ENCODE data around the gene ETS1.

ETS1 gene

DNA sequence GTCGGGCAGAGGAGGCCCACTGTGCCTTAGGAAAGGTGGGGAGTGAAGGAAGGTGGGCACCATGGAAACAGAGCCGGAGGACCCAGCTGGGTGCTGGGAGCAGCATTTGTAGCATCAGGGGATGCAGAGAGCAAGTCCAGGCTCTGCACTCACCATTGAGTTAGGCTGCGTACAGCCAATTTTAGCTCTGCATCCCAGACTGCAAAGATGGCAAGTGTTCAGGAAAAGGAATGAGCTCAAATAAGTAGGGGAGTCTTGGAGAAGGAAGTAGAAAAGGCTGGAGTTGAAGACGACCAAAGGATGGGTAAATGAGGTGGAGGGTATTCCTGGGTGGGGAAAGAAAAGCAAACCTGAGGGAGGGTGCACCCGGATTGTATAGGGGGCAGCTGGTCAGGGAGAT lies 31.6 kb upstream of the ETS1 start:
- DNase-seq (ENCODE audit: low read depth in 2 of 2) = no peak

DNA sequence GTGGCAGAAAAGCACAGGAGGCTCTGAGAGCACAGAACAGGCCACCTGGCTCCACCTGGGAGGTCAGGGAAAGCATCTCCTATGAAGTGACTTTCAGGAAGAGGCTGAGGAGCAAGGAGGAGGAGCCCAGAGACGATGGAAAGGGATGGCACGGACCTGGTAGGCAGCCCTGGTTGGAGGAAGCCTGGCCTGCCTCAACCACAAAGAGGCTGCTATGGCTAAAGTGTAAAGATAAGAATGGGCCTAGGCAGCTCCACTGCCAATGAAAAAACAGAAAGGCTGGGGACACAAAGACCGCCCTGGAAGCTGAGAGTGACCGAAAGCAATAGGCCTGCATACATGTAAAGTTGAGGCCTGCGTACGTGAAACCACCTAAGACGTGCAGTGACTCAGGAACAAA lies 31.2 kb upstream of the ETS1 start:
- DNase-seq (ENCODE audit: low read depth in 2 of 2) = no peak

DNA sequence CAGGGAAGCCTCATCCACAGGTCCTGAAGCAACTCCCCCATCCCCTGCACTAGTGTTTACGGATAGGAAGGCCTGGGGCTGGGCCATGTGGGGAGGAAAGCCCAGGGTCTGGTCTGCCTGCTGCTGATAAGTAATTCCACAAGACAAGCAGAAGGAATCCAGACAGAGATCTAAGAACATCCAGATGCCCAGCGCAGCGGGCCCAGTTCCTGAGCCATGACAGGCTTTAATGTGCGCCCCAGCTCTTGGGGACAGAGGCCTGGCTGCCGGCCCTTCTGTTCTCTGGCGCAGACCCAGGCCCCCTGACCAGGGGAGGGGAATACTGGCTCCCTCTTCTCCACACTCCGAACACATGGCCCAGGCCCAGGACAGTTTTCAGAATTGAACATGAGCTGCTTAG lies 28.8 kb upstream of the ETS1 start:
- no peak for DNase-seq (ENCODE audit: low read depth in 2 of 2)

DNA sequence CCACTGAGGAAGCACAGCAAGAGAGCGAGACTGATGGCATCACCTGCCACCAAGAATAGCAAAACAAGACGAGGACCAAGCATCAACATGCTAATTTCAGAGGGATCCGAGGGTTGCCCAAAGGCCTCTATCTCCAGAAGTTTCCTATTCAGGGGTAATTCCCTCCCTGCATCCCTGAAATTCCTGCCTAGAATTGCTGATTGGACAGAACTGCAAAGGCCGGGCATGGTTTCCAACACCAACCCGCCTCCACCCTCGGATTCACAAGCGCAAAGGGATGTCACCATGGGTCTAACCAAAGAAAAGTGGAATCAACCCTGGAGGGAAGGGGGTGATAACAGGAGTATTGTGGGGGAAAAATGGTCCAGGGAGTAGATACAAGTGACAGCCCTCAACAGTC lies 28.3 kb upstream of the ETS1 start:
- no peak for DNase-seq (ENCODE audit: low read depth in 2 of 2)

DNA sequence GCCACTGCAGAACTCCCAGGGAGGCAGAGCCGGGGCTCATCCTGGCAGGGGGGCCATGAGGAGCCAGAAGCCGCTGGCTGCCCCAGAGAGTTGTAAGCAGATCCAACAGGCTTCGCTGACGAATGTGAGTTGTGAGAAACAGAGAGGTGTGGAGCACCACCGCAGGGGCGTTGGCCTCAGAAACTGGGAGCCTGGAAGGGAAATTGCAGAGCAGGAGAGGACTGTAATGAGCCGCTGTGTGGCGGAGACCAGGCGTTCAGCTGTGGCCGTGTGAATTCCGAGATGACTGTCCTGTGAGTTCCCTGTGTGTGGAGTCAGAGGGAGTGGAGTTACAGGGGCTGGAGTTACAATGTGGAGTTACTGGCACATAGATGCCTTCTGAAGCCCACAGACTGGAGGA lies 27.7 kb upstream of the ETS1 start:
- DNase-seq (ENCODE audit: low read depth in 2 of 2) = no peak

DNA sequence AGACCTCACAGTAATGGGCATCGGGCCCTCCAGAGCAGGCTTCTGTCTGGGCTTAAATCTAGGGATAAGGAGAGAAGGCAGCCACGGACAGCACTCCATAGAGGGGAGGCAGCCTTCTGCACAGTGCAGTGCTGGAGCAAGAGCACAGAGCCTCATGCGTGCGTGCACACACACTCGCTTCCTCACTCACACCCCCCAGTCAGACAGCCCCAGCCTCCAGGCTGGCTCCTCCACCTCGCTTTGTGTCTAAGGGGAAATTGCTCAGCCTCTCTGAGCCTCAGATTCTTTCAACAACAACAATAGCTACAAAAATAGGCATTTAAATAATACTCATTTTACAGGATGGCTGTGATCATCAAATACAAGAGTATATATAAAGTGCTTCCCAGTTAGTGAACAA lies 26.7 kb upstream of the ETS1 start:
- DNase-seq (ENCODE audit: low read depth in 2 of 2) = no peak

DNA sequence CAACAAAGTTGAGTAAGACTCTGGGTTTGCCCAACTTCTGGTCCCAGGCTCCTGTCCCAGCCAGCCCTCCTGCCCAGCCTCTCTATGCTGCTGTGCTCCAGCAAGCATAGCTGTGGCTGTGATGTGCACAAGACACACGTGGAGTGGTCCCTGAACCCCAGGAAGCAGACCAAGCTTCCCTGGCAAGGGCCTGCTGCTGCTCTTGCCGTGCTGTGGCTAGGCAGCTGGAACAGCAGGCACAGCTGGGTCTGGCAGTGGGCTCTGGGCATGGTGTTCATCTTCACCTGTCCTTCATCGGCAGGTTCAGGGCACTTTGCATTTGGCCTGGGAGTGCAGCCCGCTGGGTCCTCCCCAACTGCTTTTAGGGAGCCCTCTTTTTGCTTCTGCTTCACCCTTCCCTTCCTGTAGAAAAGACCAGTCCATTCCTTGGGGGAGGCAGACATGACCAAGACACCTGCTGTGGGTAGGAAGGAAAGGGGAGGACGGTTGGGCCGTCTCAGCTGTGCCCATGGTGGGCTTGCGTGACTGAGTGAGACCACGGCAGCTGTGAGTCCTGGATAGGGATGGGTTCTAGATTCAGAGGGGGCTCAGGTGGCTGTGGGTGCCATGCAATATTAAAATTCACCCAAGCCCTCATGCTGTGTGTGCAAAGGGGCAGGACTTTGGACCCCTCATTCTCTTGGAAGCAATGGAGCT lies 26.1 kb upstream of the ETS1 start:
- DNase-seq (ENCODE audit: low read depth in 2 of 2) = no peak

DNA sequence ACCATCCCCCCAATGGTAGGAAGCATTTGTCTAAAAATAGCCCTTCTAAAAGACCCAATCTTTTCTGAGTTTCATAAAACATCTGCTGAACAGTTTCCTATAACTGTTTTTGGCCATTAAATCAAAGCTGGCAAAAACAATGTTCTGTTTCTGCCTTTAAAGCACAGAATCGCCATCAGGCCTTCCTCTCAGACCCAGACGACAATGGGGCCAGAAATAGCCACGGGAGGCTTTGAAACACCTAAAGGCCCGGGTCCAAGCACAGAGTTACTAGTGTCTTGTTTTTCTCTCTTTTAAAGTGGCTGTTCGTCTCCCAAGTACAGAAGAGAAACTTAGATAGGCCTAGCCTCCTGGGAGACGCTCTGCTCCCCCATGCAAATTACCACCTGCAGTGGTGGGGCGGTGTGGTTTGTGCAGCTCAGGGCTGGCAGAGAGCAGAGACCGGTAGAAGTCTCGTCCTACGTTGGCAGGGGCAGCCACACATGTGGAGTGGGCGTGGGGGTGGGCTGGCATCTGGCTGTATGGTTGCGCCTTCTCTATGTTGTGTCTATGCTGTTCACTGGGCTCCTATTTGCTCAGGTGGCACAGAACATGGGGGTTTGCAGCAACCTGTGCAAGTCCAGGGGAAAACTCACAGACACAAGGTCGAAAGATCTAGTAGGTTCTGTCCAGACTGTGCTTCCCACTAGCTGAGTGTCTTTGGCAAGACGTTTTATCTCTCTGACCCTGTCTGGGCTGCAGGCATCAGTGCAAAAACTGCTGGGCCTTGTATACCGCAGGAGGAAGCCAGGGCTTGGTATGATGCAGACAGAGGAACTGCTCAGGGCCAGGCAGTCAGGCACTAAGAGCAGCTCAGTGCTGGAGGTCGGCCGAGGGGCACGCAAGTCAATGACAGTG lies 23.6 kb upstream of the ETS1 start:
- peak in 1 of 2 donors; percentile 27 for DNase-seq (ENCODE audit: low read depth in 2 of 2)

DNA sequence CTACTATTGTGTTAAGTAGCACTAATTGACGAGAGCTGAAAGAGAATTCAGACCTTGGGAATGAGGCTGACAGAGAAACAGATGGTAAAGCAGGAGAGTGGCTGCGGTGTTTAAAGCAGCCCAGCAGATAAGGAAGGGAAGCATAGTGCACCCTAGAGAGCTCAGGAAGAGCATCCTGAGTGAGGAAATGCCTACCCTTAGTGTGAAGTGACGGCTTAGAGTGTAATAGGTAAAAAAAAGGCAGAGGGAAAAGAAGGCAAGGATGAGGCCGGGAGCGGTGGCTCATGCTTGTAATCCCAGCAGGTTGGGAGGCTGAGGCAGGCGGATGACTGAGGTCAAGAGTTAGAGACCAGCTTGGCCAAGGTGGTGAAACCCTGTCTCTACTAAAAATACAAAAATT lies 22.4 kb upstream of the ETS1 start:
- DNase-seq (ENCODE audit: low read depth in 2 of 2) = no peak

DNA sequence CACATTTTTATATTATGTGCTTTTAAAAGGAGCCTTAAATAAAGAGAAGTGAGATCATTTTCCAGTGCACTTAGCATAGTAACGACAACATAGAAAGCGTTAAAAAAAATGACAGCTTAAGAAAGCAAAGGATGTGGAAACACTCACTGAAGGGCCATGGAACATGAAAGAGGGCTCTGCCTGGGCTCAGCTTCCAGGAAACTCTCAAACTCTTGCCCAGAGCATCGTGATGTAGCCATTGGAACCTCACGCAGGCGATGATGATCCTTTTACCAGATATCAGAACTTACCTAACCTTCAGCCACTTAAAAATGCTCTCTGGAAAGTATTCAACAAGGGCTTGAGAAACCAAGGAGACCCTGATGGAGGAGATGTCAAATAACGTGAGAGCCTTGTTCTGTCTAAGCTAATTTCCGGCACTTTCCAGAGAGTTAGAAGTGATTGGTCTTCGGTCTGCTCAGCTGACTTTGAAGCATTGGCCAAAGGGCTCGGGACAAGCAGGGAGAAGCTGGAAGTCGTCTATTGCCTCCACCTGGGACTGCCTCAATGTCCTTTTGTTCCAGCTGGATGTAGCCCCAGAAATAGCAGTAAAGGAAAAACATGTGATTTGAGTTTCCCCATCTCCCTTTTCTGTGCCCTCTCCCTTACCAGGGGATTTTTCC lies 21.5 kb upstream of the ETS1 start:
- DNase-seq (ENCODE audit: low read depth in 2 of 2) = no peak

DNA sequence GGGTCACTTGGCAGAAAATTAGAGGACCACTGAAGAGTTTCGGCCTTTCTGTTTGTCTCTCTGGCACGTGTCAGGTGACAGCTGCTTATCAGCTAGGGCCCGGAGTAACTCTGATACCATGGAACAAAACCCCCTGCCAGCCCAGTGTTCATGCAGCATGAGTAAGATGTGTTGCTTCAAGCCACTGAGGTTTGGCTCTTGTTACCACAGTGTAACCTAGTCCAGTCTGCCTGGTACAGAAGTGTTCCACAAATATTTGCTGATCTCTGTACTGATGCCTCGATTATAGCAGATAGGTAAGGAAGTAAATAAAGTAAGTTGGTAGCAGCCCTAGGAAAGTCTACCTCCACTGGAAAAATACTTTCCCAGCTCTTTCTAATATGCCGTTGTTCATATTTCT lies 20.5 kb upstream of the ETS1 start:
- no peak for DNase-seq (ENCODE audit: low read depth in 2 of 2)

DNA sequence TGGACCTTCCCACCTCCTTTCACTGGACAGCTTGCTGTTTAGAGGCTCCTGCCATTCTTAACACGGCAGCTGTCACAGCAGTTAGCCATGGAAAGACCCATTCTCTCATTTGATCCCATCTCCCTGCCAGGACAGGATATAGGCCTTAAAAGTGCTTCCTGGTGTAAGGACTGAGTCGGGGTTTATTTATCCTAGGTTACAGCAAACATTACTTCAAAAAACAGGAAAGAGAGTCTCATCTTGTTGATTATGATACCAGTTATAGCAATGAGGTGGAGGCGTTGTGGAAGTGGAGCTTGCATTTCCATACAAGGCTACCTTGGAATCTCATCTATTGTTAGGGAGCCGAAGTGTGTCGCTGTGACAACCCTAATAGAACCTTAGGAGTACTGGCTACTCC lies 17.4 kb upstream of the ETS1 start:
- DNase-seq (ENCODE audit: low read depth in 2 of 2) = no peak

DNA sequence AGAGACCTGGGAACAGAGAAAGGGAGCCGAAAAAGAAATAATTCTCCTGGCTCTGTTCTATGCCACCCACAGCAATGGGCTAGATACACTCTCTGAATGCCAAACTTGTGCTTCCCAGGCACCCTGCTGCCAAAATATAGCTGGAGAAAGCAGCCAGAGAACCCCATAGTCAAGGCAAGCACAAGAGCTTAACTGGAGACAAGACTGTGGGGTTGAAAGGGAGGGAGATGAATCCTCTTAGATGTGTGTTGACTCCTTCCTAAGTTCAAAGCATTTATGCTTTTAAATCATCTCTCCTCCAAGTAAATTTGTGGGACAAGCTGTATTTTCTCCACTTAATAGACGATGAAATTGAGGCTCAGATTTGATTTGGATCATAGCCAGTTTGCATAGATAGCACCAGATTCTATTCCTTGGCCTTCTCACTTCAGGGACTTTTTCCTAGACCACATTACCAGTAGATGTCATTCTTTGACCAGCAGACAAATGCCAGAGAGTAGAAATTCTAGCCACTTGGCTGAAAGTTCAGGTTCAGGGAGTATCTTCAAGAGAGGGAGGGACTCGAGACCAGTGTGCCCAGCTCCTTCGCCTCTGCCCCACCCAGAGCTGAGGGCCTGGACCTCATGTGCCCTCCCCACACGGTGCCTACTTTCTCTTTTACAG lies 16.5 kb upstream of the ETS1 start:
- no peak for DNase-seq (ENCODE audit: low read depth in 2 of 2)

DNA sequence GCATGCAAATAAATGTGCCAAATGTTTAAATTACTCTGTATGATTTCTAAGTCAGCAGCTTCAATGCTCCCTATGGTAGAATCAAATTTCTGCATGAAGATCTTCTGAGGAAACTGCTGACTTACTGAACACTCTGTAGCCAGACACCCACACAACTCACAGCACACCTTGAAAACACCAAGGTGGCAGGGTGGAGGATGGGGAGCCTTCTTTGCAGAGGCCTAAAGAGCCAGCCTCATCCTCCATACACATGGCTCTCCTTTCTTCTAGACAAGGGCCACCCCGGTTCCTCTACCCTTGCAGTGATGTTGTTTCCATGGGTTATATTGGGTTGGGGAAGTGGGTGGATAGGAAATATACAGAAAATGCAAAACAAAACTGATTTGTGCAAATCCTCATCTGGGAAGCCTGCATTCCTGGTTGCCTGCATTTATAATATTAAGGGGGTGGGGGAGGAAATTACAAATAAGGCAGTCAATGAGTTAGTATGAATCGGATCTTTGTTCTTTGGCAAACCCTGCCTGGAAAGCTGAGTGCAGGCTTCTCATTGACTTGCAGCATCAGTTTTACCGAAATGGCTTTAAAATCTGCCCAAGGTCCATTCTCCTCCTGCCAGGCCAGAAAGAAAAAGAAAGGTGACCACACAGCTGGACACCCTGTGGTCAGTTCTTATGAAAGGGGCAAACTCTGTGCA lies 15.8 kb upstream of the ETS1 start:
- no peak for DNase-seq (ENCODE audit: low read depth in 2 of 2)

DNA sequence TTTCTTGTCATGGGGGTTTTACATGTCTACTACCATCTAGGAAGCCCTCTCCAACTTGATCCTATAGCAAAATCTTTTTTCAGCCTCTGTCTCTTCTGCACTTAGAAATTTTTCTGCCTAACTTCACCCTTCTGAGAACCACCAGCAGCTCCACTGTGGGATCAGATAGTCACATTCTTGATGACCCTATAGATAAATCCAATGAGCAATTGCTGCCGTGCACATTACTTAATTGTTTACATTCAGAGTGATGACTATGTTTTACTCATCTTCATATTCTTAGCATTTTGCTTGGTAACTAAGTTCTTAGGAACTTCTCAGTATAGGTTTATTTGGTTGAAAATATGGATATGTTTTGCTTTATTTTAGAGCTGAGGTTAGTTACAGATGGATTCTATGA lies 12.4 kb upstream of the ETS1 start:
- DNase-seq (ENCODE audit: low read depth in 2 of 2) = no peak

DNA sequence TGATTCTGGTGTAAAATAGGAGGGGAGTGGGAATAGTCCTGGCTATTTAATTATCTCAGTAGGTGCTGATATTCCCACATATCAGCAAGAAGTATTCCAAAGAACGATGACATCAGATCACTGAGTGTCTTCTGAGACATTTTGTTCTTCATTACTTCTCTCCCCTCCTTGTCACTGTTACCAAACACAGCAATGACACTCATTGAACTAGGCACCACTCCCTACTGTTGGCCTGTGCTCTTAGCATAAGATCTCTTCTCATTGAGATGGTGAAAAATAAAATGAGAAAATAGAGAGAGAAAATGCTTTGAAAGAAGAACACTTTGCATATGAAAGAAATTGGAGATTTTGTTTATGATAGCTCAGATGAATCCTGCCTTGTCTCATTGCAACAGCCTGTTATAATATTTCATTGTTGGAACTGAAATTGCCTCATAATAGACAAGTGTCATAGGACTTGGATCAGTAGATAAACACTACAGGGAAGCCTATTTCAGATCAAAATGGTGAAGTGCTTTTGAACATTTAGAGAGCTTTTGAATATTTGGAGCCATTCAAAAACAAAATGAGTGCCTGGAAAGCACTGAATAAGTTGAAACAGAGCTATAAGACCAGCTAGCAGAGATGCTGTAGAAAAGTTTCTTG lies 11.3 kb upstream of the ETS1 start:
- no peak for DNase-seq (ENCODE audit: low read depth in 2 of 2)

DNA sequence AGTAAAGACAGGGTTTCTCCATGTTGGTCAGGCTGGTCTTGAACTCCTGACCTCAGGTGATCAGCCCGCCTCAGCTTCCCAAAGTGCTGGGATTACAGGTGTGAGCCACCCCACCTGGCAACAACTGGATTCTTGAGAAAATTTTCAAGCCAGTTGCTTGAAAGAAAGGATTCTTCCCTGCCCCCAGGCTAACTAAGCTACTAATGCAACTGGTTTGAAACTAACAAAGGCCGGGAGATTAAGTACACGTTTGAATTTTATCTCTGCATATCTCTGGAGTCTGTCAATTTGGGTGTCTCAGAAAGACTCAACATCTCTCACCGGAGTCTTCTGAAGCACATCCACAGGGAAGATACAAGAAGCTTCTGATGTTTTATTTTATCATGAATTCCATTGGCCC lies 10.7 kb upstream of the ETS1 start:
- no peak for DNase-seq (ENCODE audit: low read depth in 2 of 2)

DNA sequence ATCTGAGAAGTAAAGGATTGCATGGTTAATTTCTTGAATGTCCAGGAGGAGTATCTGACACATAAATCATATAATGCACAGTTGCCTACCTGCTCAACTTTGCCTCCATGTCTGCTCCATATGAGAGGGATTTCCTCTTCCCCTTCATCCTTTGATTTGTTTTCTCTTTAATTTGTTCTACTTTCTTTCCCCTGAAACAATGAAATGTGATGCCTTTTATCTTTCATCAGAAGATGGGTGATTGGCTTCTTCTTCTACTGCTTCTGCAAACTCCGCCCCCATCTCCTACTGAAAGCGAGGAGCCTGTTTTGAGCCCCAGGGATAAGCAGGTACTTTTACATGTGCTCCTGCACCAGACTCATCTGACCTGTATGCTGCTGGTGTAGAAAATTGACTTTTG lies 9.9 kb upstream of the ETS1 start:
- no peak for DNase-seq (ENCODE audit: low read depth in 2 of 2)

DNA sequence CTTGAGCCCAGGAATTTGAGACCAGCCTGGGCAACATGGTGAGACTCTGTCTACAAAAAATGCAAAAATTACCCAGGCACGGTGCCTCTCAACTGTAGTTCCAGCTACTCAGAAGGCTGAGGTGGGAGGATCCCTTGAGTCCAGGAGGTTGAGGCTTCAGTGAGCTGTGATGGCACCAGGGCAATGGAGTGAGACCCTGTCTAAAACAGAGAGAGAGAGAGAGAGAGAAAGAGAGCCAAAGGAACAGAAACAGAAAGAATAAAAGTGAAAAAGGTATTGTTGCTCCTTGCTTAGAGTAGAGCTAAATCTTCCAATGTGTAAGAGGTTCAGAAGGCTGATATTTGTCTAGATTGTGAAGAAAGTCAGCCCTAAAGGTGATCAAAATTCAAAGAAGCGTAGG lies 8.9 kb upstream of the ETS1 start:
- DNase-seq (ENCODE audit: low read depth in 2 of 2) = no peak

DNA sequence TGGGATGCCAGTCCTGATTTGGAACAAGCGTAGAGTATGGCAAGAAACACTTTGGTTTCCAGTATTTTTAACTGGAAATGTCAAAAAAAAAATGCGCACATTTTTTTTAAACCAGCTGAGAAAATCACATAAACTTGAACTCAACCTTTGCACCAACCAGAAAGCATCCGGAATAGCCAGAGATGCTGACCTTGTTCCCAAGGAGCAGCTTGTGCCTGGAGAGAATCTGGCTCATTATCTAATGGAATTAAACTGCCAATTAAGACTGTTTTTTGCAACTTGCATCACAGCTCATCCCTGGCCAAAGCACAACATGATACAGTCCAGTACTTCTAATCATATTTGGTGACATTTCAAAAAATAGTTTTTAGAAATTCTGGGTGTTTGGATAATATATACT lies 8.4 kb upstream of the ETS1 start:
- DNase-seq (ENCODE audit: low read depth in 2 of 2) = no peak

DNA sequence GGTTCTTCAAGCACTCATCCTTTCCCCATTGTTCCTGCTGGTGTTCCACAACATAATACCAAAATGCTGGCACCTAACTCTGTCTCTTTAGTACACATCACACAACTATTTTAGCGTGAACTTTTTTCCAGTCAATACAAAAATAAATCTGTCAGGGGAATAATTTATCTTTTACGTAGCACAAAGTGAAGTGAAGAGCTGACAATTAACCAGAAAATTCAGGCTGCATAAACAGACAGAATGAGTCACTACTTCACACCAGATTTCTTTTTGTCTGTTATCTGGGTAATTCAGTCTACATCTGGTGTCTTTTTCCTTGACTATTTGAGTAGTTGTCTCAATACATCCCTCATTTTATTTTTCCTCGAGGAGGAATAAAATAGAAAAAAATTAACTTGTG lies 7.9 kb upstream of the ETS1 start:
- no peak for DNase-seq (ENCODE audit: low read depth in 2 of 2)
